Ishikawa (cell line): Measurements from ENCODE around the gene ARL2.

Experiments
- TCF12 ChIP-seq: IDR thresholded peaks from 2 replicates; pipeline ENCODE4 v1.6.1; 2012; ENCODE audit warnings: low read depth
- TF ChIP-seq, protein P1 (sequence below): IDR thresholded peaks from 2 replicates; pipeline ENCODE4 v1.6.1; 2012

DNA sequence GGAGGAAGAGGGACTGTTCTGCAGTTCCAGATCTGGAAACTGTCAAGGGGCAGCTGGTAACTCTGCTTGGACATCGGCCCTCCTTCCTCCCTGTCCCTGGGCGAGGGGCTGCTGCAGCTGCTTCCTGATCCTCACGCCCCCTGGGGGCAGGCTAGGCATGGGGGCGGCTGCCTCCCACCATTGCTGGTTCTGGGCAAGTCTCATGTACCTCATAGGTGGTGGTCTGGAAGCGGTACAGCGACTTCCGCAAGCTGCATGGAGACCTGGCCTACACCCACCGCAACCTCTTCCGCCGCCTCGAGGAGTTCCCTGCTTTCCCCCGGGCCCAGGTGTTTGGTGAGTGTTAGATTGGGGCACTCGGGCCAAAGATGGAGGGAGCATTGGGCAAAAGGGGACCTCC, 18.3 kb downstream of the ARL2 start:
- TF ChIP-seq TCF12 = no peak
- TF ChIP-seq, protein P1, sequence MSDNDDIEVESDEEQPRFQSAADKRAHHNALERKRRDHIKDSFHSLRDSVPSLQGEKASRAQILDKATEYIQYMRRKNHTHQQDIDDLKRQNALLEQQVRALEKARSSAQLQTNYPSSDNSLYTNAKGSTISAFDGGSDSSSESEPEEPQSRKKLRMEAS = no peak
